Uterus (tissue), 4 donors: ENCODE results near the gene GLYATL1. TPM values are rescaled to one million over a fixed set of nuclear protein-coding genes. Genes with fewer than 3 reads are reported as not detected.

Experiments used
- DNase-seq, 2 donors: peaks; one replicate each; pipeline ENCODE4 v3.0.0-alpha.2; 2019 to 2020
- H3K27ac ChIP-seq, 2 donors: fragments of 200-600 bp; sonication (generic); 1 replicate in 1 of 2; 2 replicates in 1 of 2; pipeline ENCODE4 v1.5.1; 2016 to 2018
- H3K27me3 ChIP-seq, 2 donors: fragments of 200-600 bp; sonication (generic); one replicate each; pipeline ENCODE4 v1.5.1; 2018 to 2019; ENCODE audit warnings: control low read depth in 1 of 2
- H3K36me3 ChIP-seq, 2 donors: fragments of 200-600 bp; sonication (generic); one replicate each; pipeline ENCODE4 v1.5.1; 2019; ENCODE audit warnings: control low read depth in 1 of 2
- H3K4me1 ChIP-seq, 2 donors: fragments of 200-600 bp; sonication (generic); one replicate each; pipeline ENCODE4 v1.5.1; 2018 to 2019; ENCODE audit warnings: control low read depth in 1 of 2
- H3K4me3 ChIP-seq, 2 donors: fragments of 200-600 bp; sonication (generic); 1 replicate in 1 of 2; 2 replicates in 1 of 2; pipeline ENCODE4 v1.5.1; 2018 to 2019; ENCODE audit warnings: mild to moderate bottlenecking in 1 of 2
- H3K9me3 ChIP-seq, 2 donors: fragments of 200-600 bp; sonication (generic); one replicate each; pipeline ENCODE4 v1.5.1; 2019; ENCODE audit warnings: control low read depth in 1 of 2
- CTCF ChIP-seq, 4 experiments: fragments of 200-600 bp in 2 of 4; fragments of 450-650 bp in 2 of 4; sonication (generic) in 2 of 4; IDR thresholded peaks; one replicate each; pipeline ENCODE4 v1.5.1; 2016 to 2019; ENCODE audit warnings: antibody characterized with exemption in 4 of 4, mild to moderate bottlenecking in 2 of 4, moderate library complexity in 1 of 4
- POLR2A ChIP-seq, 2 donors: fragments of 450-650 bp; IDR thresholded peaks; one replicate each; pipeline ENCODE4 v1.6.1; 2016; ENCODE audit warnings: antibody characterized with exemption in 2 of 2, mild to moderate bottlenecking in 1 of 2, moderate library complexity in 1 of 2
- intact Hi-C: fragments of 100-400 bp; cut with DNase I; formaldehyde crosslinking; loops from one replicate; pipeline ENCODE4 v1.15.1; 2023; ENCODE audit warnings: low total_unique reads
- total RNA-seq, 4 donors: library from RNA; depleted of rRNA in 3 of 4; stranded (reverse); fragments of >200 nt in 3 of 4; gene quantifications; one replicate each; pipeline versions ENCODE4 v1.1.0 to v1.2.4, GENCODE V29; 2014 to 2023
- donor health status: DM: yes; HTN: yes; CAD: no.

GLYATL1 gene
- total RNA-seq, 4 donors from 2014 or later = 1.2 TPM; not detected in 3

- TF ChIP-seq POLR2A (IDR thresholded peaks at IDR 0.05) (no peak), CTCF (IDR thresholded peaks at IDR 0.05) (no peak)
- no peak for DNase-seq
- intact Hi-C loops = no loop called here
Measured at GRCh38 chr11:58905011-58905720, 34.1 kb upstream of the GLYATL1 start.

GRCh38 chr11:58905721-58906547 is 33.4 kb upstream of the GLYATL1 start:
- no peak overlapping the region for H3K4me3 ChIP-seq
- no peaks in the 10 kb centered on the region for H3K4me1 ChIP-seq
- no peak overlapping the region for H3K27ac ChIP-seq
- H3K36me3 ChIP-seq = no peaks in the 10 kb centered on the region
- peak in 1 of 2 donors; percentile 21 for DNase-seq
- intact Hi-C loops = no loop called here
- no peaks in the 10 kb centered on the region for H3K9me3 ChIP-seq
- TF ChIP-seq POLR2A (IDR thresholded peaks at IDR 0.05) (no peak), CTCF (IDR thresholded peaks at IDR 0.05) (no peak)
- H3K27me3 ChIP-seq = peaks cover 0 to 9% of the 10 kb centered on the region in 2 donors

More at GRCh38 chr11:58905011-58905720, 34.1 kb upstream of the GLYATL1 start:
- Histone ChIP-seq H3K27ac (no peak overlapping the region), H3K4me3 (no peak overlapping the region), H3K27me3 (peaks cover 0 to 9% of the 10 kb centered on the region in 2 donors), H3K4me1 (no peaks in the 10 kb centered on the region), H3K9me3 (no peaks in the 10 kb centered on the region), H3K36me3 (no peaks in the 10 kb centered on the region)

GRCh38 chr11:58907780-58908179 is 31.5 kb upstream of the GLYATL1 start:
- no peak for TF ChIP-seq CTCF (IDR thresholded peaks at IDR 0.05)
- TF ChIP-seq POLR2A (IDR thresholded peaks at IDR 0.05) = no peak
- H3K36me3 ChIP-seq = no peaks in the 10 kb centered on the region
- no peaks in the 10 kb centered on the region for H3K9me3 ChIP-seq
- H3K4me3 ChIP-seq = no peak overlapping the region
- no peak overlapping the region for H3K27ac ChIP-seq
- no peaks in the 10 kb centered on the region for H3K4me1 ChIP-seq
- intact Hi-C loops = no loop called here
- H3K27me3 ChIP-seq = peaks cover 0 to 9% of the 10 kb centered on the region in 2 donors
- no peak for DNase-seq

GRCh38 chr11:58912124-58912523 is 27.2 kb upstream of the GLYATL1 start:
- Histone ChIP-seq H3K27ac (no peak overlapping the region), H3K4me3 (no peak overlapping the region), H3K36me3 (no peaks in the 10 kb centered on the region), H3K27me3 (peaks cover 0 to 4% of the 10 kb centered on the region in 2 donors), H3K4me1 (no peaks in the 10 kb centered on the region), H3K9me3 (no peaks in the 10 kb centered on the region)
- no peak for DNase-seq
- TF ChIP-seq CTCF (IDR thresholded peaks at IDR 0.05) (no peak), POLR2A (IDR thresholded peaks at IDR 0.05) (no peak)
- intact Hi-C loops = no loop called here

- no peaks in the 10 kb centered on the region for H3K4me1 ChIP-seq
- H3K9me3 ChIP-seq = no peaks in the 10 kb centered on the region
- no peaks in the 10 kb centered on the region for H3K36me3 ChIP-seq
- no peak overlapping the region for H3K4me3 ChIP-seq
- DNase-seq = no peak
- TF ChIP-seq POLR2A (IDR thresholded peaks at IDR 0.05) = no peak
- TF ChIP-seq CTCF (IDR thresholded peaks at IDR 0.05) = no peak
- H3K27me3 ChIP-seq = peaks cover 0 to 4% of the 10 kb centered on the region in 2 donors
- H3K27ac ChIP-seq = no peak overlapping the region
- intact Hi-C loops = no loop called here
Measured at GRCh38 chr11:58913685-58914084, 25.6 kb upstream of the GLYATL1 start.
